Activated CD4-positive, alpha-beta T cell treated with anti-CD3 and anti-CD28 coated beads for 4 hours (primary cell): ENCODE data around the gene C16orf96.

Experiments
- DNase-seq, 2 donors: peaks; one replicate each; pipeline ENCODE4 v3.0.0-alpha.2; 2020

Gene C16orf96

DNA sequence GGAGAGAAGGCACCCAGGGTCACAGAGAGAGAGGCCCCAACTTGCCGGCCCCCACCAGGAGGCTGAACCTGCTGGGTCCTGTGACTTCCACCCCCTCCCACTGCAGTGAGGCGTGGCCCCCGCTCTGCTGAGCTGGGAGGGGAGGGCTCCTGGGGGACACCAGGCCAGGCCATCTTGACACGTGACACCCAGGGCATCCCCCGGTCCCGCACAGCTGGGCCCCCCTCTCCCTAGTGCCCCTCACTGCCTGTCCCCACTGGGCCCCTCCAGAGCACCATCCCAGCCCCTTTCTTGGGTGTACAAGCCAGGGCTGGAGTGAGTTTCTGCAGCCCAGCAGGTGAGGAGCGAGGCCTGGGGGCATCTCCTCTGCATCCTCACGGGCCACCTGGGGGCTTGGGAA is 46.2 kb downstream of the C16orf96 start:
- no peak for DNase-seq

DNA sequence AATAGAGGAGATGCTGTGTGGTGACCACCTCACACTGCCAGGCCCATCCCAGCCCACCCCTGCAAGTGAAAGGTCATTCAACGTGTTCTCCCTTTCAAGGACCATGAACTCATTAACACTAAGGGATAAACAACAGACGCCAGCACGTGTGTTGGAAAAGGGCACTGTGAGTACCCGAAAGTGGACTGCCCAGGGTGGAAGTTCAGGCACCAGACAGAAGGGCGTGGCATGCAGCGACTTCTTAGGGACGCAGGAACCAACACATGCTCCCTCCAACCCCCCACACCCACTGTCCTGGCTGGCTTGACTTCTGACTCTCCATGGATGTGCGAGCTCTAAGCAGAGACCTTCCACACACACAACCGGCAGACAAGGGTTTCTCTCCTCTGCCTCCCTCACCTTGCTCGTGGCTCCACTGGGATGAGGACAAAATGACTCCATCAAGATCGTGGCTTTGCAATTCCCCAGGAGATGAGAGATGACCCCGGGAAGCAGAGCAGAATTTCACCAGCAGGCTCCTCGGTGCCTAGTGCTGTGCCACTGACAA is 47.6 kb downstream of the C16orf96 start:
- DNase-seq: no peak

GRCh38 chr16:4604401-4604800 is 48.3 kb downstream of the C16orf96 start:
- DNase-seq: no peak

- no peak for DNase-seq
These were observed 50.2 kb downstream of the C16orf96 start for GRCh38 chr16:4606354-4606753.

- DNase-seq: no peak
These were observed 51.9 kb downstream of the C16orf96 start for GRCh38 chr16:4607841-4608703.

DNA sequence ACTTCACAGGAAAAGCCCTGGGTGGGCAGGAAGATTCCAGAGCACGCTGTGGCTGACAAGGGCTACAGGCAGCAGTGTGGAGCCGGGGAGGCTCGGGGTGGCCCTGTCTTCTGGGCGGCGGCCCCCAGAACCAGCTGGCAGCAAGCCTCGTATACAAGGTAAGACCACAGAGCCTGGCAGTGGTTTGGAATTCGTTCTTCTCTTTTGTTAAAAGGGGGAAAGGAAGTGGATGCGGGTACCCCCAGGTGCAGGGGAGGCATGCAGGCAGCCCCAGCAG is 52.5 kb downstream of the C16orf96 start:
- DNase-seq: no peak

DNA sequence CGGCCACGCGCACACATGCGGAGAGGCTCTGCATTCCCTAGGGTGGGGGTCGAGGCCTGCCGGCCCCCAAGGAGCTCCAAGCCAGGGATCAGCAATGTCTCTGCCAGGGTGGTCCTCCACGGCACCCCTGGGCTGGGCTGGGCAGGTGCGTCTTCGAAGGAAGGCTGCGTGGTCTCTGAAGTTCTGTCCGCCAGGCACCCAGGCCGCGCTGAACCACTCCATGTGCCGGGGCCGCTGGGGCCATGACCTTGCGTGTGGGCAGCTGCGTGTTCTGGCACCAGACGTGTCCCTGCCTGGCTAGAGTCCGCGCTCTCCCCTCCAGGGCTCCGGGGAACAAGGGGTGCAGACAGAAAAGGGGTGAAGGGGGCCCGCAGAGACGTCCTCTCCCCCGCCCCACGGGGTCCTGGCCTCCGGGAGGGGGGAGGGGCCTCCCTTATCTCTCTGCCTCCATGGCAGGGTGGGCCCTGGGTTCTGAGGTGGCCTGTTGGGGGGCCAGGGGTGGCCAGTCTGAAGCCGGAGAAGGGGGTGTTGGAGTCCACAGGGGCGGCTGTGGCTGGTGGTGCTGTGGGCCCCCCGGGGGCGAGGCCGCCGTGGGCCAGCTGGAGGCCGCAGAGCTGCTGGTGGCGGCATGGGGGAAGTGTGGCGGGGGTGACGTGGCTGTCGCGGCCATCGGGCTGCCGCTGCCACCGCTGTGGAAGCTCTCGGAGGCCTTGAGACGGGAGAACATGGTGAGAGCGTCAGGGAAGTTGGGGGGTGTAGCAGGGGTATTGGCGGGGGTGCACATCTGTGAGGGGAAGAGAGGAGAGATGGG is 53.3 kb downstream of the C16orf96 start:
- no peak for DNase-seq

- no peak for DNase-seq
These were observed 54.2 kb downstream of the C16orf96 start for GRCh38 chr16:4610011-4611005.

DNA sequence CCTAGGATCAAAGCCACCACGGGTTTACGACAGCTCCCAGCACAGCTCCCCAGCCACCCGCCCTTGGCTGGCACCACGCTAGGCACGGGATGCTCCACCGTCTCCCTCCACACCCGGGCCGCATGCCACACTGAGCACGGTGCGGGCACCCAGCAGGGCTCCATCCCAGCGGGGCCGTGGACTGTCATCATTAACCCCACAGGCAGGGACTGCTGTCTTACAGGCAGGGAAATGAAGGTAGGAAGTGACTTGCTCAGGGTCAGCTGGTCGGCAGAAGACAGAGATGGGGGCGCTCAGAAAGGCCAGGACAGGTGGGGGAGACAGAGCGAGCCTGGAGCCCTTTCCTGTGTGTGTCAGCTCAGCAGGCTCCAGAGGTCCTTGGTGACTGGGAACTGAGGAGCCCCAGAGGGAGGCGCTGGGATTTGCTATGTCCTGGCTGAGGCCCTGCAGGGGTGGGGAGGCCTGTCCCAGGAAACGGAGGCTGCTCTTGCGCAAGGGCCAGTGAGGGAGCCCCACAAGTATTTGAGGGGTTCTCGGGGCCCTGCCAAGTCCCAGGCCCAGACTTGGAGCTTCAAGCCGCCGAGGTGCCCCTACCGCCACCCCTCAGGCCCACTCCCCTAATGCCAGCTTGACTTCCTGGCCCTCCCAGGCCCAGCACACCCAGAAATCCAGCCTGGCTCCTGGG is 55.3 kb downstream of the C16orf96 start:
- DNase-seq: no peak

DNA sequence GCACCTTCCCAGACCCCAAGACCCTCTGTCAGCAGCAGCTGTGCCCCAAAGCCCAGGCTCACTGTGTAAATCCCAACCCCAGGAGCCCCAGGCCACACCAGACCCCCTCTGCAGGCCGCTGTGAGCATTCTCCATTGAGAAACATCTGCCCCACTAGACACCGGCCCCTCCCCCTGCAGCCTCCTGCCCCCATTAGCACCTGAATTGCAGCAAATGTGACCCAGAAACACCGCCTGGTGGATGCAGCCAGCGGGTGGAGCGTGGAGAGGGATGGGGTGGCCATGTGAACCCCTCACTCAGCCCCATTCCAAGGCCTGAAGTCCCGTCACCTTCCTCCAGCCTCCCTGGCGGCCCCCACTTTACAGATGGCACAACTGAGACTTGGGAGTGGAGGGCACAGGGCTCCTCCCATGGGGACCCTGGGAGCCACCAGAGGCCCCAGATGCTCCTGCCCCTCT is 56.4 kb downstream of the C16orf96 start:
- no peak for DNase-seq

GRCh38 chr16:4612977-4613635 is 57.0 kb downstream of the C16orf96 start:
- DNase-seq: no peak

DNA sequence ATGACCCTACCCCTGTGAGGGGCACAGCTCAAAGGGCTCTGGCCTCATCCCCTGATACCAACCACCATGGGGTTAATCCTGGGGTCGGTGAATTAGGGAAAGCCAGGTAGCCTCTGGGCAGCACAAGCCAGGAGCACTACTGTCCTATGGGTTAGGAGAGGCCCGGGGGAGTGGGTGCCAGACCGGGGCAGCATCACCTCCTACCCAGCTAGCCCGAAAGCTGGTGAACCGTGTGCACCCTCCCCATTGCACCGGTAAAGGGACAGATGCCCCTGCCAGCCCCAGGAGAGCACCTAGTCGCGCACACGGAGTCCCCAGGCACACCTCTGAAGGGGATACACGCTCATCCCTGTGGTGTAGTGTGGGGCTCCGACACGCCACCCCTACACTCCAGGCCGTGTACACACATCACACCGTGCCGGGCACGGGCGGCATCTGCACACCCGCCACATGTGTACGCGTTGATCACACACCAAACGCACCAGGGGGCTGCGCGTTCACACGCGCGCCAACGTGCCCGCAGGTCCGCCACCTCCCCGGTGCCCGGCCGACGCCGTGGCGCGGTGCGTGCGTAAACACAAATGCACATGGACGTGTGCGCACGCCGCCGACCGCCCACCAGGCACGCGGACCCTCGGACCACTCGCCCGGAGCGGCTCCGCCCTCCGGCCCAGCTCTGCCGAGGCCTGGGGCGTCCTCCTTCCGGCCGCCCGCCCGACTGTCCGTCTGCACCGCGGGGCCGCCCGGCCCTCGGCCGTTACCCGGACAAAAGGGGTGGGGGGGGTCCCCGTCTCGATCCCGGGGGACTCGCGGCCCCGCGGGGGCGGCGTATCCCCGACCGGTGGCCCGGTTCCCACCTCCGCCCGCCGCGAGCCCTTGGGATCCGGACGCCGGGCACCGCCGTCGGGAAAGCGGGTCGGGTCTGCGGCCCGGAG is 57.8 kb downstream of the C16orf96 start:
- DNase-seq: peak; percentile 10 to 20

- peak; percentile 77 to 78 for DNase-seq
These were observed 58.6 kb downstream of the C16orf96 start, which contains the start of gene UBALD1 for GRCh38 chr16:4614571-4615383. TSS of gene UBALD1 (minus strand) at chr16:4614888. CDS start at chr16:4614797, 91 bp downstream.

DNA sequence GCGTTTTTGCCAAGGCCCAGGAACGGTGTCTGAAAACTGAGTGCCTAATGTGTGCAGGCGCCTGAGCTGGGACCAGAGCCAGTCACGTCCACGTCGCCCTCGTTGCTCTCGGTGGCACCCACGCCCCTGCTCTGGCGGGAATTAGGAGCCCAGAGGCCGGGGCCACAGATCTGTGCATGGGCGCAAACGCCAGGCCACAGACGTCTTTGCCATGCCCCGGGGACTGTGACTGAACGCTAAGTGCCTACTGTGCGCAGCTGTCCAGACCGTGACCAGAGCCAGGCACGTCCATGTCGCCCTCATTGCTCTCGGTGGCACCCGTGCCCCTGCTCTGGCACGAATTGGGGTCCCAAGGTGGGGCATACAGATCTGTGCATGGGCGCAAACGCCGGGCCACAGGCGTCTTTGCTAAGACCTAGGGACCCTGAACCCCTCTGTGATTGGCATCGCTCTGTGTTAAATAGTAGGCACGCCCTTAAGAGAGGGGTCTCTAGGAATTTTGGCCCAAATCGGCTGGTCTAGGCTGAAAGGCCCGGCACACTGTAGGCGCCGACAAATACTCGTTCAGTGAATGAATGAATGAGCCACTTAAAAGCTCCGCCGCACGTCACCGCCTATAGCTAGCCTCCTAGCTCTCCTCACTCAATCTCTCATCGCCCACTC is 59.4 kb downstream of the C16orf96 start:
- peak in 1 of 2 donors; percentile 15 for DNase-seq

DNA sequence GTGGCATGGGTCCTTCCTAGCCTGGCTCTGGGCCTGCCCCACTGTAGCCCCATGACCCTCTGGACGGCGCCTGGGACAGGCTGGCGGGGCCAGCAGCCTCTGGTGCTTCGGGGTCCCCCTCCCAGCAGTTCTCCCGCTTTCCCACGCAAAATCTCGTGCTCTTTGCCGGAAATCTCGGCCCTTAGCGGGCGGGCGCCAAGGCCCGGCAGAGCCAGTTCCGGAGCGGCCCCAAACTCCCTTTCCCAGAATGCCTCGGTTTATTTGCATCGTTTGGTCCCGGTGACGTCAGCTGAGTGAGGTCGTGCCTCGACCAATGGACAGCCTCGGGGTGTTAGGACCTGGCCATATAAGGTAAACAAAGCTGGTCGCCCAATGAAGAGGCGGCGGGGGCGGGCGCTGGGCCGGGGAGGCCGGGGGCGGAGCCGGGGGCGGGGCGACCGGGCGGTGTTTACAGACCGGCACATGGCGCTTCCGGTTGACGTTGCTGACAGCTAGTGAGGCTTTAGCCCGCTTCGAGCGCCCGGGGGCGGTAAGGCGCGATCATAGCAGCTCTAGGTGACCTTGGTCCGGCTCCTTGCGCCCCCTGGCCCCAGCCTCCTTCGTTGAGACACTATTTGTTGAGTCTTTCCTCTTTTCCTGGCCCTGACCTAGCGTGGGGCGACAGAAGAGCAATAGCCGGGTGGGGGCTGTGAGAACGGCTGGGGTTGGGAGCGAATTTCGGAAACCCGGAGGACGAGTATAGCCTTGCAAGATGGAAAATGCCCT is 60.1 kb downstream of the C16orf96 start:
- DNase-seq: peak; percentile 99

DNA sequence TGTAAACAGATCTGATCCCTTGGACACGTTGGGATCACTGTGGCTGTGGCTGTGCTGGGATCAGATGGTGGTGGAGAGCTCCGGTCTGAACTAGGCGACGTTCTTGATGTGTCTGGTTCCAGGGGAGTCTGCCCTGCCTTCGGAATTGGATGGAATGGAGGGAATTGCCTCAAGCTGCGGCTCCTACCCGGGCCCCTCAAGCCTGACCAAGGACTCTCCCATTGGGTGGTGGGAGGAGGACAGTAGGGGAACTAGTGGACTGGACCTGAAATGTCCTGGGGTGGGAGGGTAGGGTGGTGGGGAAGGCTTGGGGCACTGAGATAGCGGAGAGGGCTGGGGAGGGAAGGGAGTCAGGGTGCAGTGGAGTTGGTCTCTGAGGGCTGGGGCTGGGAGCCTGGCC is 61.7 kb downstream of the C16orf96 start:
- DNase-seq: no peak

DNA sequence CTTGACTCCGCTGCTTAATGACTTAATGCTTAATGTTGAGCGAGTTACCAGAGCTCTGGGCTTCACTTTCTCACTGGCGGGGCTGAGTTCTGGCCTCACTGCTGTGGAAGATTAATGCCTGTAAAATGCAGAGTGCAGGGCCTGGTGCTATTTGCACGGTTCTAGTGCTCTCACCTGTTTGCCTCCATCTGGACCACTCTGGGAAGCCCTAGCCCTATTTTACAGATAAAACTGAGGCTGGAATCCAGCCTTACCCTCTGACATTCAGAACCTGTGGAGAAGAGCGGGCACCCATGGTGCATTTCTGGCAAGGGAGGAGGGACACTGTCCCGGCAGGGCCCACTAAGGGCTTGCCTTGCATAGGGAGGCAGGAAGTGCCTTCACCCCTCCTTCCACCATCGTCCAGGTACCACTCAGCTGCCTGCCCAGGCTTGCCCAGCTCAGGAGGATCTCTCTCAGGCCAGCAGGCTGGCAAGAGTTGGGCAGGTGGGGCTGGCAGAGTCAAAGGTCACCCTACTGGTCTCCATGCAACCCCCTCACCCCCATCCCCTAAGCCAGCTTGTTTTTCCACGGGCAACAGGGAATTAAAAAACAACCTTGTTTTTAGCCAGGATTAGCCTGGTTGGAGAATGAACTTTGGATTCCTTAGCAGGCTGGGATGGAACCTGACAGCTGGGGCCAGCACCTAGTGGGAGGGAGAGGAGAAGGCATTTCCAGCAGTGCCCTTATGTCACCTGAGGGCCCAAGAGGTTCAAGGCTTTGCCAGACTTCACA is 62.7 kb downstream of the C16orf96 start:
- no peak for DNase-seq
